ENCODE data around the gene TBCD. TPM values are rescaled to one million over a fixed set of nuclear protein-coding genes. Genes with fewer than 3 reads are reported as not detected.

The TBCD gene
- total RNA-seq, 1 experiment from 2014 or later: 129 TPM

DNA sequence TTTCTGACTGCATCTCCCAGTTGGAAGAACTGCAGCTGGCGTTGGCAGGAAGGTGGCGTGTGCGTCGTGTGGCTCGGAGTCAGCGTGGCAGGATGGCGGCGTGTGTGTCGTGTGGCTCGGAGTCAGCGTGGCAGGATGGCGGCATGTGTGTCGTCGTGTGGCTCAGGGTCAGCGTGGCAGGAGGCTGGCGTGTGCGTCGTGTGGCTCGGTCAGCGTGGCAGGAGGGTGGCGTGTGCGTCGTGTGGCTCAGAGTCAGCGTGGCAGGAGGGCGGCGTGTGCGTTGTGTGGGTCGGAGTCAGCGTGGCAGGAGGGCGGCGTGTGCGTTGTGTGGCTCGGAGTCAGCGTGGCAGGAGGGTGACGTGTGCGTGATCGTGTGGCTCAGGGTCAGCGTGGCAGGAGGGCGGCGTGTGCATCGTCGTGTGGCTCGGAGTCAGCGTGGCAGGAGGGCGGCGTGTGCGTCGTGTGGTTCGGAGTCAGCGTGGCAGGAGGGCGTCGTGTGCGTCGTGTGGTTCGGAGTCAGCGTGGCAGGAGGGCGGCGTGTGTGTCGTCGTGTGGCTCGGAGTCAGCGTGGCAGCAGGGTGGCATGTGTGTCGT is 49.6 kb downstream of the TBCD start:
- H3K9me3 Mint-ChIP-seq: peaks cover 26 to 27% of the 10 kb centered on the region in 2 experiments

More for the DNA sequence above, 49.6 kb downstream of the TBCD start:
- Histone ChIP-seq H2AFZ (ENCODE audit: low read length) (no peak overlapping the region), H3K27me3 (ENCODE audit: insufficient read depth, low read length) (no peaks in the 10 kb centered on the region), H3K9me3 (ENCODE audit: control insufficient read depth, low read depth, low read length) (peaks cover 14% of the 10 kb centered on the region), H3K9ac (ENCODE audit: extremely low read depth, insufficient read length, low read length) (no peak overlapping the region), H3K79me1 (ENCODE audit: insufficient read depth, low read depth, low read length, poor library complexity, severe bottlenecking) (no peaks in the 10 kb centered on the region), H4K5ac (ENCODE audit: insufficient read length, low read depth, low read length) (no peak overlapping the region), H2AK5ac (ENCODE audit: insufficient read length, low read length) (no peak overlapping the region), H3K4ac (ENCODE audit: low read depth, low read length) (no peak overlapping the region), H3K23me2 (ENCODE audit: insufficient read length, low read depth, low read length, poor library complexity, severe bottlenecking) (no peaks in the 10 kb centered on the region), H3K4me2 (ENCODE audit: insufficient read depth, insufficient read length, low read length) (no peak overlapping the region), H3K56ac (ENCODE audit: insufficient read length, low read depth, low read length) (no peak overlapping the region), H2BK12ac (ENCODE audit: insufficient read length, low read depth, low read length) (no peak overlapping the region), H3K18ac (ENCODE audit: insufficient read length, low read depth, low read length) (no peak overlapping the region), H2BK15ac (ENCODE audit: low read depth, low read length) (no peak overlapping the region), H3K14ac (ENCODE audit: insufficient read depth, low read length) (no peak overlapping the region), H3K27ac (ENCODE audit: insufficient read length, low read depth, low read length) (no peak overlapping the region), H4K20me1 (ENCODE audit: control insufficient read depth, insufficient read depth, insufficient read length) (no peaks in the 10 kb centered on the region), H3K23ac (ENCODE audit: insufficient read length, low read depth, low read length) (no peak overlapping the region), H4K91ac (ENCODE audit: insufficient read length, low read depth, low read length) (no peak overlapping the region), H2BK120ac (ENCODE audit: low read depth, low read length, poor library complexity, severe bottlenecking) (no peak overlapping the region), H2BK5ac (ENCODE audit: insufficient read length, low read length) (no peak overlapping the region), H3K79me2 (ENCODE audit: insufficient read depth, low read length) (peaks cover 4% of the 10 kb centered on the region; the same call in 1 of the 2 replicates), H3T11ph (ENCODE audit: low read length) (no peak overlapping the region), H3K4me1 (ENCODE audit: insufficient read depth, low read length) (no peaks in the 10 kb centered on the region), H4K8ac (replicated peaks; ENCODE audit: insufficient read length, low read depth, low read length) (no peak overlapping the region), H2BK20ac (ENCODE audit: low read depth, low read length, poor library complexity, severe bottlenecking) (no peak overlapping the region)
- Mint-ChIP-seq H3K27ac (no peak overlapping the region), H3K27me3 (ENCODE audit: low read depth) (no peaks in the 10 kb centered on the region), H3K36me3 (ENCODE audit: insufficient read depth in 1 of 3, low read depth in 3 of 3) (peaks cover 45 to 70% (median 68%) of the 10 kb centered on the region in 3 experiments), H3K4me1 (peaks cover 8 to 13% of the 10 kb centered on the region in 2 experiments), H3K4me3 (no peak overlapping the region)
- DNase-seq: no peak
- TF ChIP-seq, protein P1, sequence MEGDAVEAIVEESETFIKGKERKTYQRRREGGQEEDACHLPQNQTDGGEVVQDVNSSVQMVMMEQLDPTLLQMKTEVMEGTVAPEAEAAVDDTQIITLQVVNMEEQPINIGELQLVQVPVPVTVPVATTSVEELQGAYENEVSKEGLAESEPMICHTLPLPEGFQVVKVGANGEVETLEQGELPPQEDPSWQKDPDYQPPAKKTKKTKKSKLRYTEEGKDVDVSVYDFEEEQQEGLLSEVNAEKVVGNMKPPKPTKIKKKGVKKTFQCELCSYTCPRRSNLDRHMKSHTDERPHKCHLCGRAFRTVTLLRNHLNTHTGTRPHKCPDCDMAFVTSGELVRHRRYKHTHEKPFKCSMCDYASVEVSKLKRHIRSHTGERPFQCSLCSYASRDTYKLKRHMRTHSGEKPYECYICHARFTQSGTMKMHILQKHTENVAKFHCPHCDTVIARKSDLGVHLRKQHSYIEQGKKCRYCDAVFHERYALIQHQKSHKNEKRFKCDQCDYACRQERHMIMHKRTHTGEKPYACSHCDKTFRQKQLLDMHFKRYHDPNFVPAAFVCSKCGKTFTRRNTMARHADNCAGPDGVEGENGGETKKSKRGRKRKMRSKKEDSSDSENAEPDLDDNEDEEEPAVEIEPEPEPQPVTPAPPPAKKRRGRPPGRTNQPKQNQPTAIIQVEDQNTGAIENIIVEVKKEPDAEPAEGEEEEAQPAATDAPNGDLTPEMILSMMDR (conservative IDR thresholded peaks at IDR 0.05): no peak
- no CpG with 5 or more reads among the region's 63 CpGs for WGBS (ENCODE audit: extremely low coverage, insufficient read length, low lambda C conversion rate)
